ENCODE data around the gene DIRAS2.

The DIRAS2 gene

DNA sequence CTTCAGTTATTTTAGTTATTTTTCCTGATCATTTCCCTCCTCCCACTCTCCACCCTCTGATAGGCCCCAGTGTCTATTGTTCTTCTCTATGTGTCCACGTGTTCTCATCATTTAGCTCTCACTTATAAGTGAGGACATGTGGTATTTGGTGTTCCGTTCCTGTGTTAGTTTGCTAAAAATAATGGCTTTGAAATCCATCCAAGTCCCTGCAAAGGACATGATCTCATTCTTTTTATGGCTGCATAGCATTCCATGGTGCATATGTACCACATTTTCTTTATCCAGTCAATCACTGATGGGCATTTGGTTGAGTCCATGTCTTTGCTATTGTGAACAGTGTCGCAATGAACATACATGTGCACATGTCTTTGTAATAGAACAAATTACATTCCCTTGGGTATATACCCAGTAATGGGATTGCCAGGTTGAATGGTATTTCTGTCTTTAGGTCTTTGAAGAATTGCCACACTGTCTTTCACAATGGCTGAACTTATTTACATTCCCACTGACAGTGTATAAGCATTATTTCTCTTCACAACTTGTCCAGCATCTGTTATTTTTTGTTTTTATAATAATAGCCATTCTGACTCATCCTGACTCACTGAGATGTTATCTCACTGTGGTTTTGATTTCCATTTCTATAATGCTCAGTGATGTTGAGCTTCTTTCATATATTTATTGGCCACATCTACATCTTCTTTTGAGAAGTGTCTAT, 17.2 kb upstream of the DIRAS2 start:
- peak; percentile 59 for TF ChIP-seq ISL1 (CRISPR knock-in tag; IDR thresholded peaks at IDR 0.05)
- peak; percentile 47; the same call in 1 of the 2 replicates for TF ChIP-seq ZNF8 (CRISPR knock-in tag; IDR thresholded peaks at IDR 0.05)
- no peak for TF ChIP-seq ARNTL (CRISPR knock-in tag; IDR thresholded peaks at IDR 0.05; ENCODE audit: borderline replicate concordance, low read depth)
- TF ChIP-seq, protein P1, sequence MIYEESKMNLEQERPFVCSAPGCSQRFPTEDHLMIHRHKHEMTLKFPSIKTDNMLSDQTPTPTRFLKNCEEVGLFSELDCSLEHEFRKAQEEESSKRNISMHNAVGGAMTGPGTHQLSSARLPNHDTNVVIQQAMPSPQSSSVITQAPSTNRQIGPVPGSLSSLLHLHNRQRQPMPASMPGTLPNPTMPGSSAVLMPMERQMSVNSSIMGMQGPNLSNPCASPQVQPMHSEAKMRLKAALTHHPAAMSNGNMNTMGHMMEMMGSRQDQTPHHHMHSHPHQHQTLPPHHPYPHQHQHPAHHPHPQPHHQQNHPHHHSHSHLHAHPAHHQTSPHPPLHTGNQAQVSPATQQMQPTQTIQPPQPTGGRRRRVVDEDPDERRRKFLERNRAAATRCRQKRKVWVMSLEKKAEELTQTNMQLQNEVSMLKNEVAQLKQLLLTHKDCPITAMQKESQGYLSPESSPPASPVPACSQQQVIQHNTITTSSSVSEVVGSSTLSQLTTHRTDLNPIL (CRISPR knock-in tag; IDR thresholded peaks at IDR 0.05; ENCODE audit: low read depth) = no peak; the same call in 1 of the 2 replicates
- TF ChIP-seq, protein P2, sequence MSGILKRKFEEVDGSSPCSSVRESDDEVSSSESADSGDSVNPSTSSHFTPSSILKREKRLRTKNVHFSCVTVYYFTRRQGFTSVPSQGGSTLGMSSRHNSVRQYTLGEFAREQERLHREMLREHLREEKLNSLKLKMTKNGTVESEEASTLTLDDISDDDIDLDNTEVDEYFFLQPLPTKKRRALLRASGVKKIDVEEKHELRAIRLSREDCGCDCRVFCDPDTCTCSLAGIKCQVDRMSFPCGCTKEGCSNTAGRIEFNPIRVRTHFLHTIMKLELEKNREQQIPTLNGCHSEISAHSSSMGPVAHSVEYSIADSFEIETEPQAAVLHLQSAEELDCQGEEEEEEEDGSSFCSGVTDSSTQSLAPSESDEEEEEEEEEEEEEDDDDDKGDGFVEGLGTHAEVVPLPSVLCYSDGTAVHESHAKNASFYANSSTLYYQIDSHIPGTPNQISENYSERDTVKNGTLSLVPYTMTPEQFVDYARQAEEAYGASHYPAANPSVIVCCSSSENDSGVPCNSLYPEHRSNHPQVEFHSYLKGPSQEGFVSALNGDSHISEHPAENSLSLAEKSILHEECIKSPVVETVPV (CRISPR knock-in tag; IDR thresholded peaks at IDR 0.05) = no peak
- ATAC-seq = no peak

DNA sequence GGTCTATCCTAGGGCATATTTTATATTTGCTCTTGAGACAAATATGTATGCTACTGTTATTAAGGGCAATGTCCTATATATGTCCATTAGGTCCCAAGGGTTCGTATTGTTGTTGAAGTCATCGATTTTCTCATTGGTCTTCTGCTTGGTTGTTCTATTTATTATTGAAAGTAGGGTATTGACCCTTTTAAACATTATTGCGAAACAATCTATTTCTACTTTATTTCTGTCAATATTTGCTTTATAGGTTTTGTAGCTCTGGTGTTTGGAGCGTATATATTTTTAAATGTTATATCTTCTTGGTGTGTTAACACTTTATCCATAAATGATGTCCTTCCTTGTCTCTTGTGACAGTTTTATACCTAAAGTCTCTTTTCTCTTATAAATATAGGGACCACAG, 16.2 kb upstream of the DIRAS2 start:
- ATAC-seq = no peak
- TF ChIP-seq ZFP30 (CRISPR knock-in tag; IDR thresholded peaks at IDR 0.05) (no peak), ZC3H10 (CRISPR knock-in tag; IDR thresholded peaks at IDR 0.05) (no peak), RARB (CRISPR knock-in tag; IDR thresholded peaks at IDR 0.05) (no peak), CSDC2 (CRISPR knock-in tag; IDR thresholded peaks at IDR 0.05) (no peak), ZNF70 (CRISPR knock-in tag; IDR thresholded peaks at IDR 0.05) (no peak), BACH2 (CRISPR knock-in tag; IDR thresholded peaks at IDR 0.05; ENCODE audit: borderline replicate concordance) (no peak), ARNTL (CRISPR knock-in tag; IDR thresholded peaks at IDR 0.05; ENCODE audit: borderline replicate concordance, low read depth) (no peak), ZNF8 (CRISPR knock-in tag; IDR thresholded peaks at IDR 0.05) (no peak), OSR1 (CRISPR knock-in tag; IDR thresholded peaks at IDR 0.05) (no peak), TOX (CRISPR knock-in tag; IDR thresholded peaks at IDR 0.05; ENCODE audit: borderline replicate concordance) (no peak), ESRRG (CRISPR knock-in tag; IDR thresholded peaks at IDR 0.05) (no peak), PPARA (CRISPR knock-in tag; IDR thresholded peaks at IDR 0.05; ENCODE audit: borderline replicate concordance) (no peak), ZNF565 (CRISPR knock-in tag; conservative IDR thresholded peaks at IDR 0.05; ENCODE audit: low read depth) (no peak), TCF4 (CRISPR knock-in tag; IDR thresholded peaks at IDR 0.05; ENCODE audit: borderline replicate concordance) (no peak), ISL1 (CRISPR knock-in tag; IDR thresholded peaks at IDR 0.05) (no peak), GLIS3 (CRISPR knock-in tag; IDR thresholded peaks at IDR 0.05) (no peak)
- TF ChIP-seq, protein P1 (CRISPR knock-in tag; IDR thresholded peaks at IDR 0.05; ENCODE audit: low read depth) = no peak
- TF ChIP-seq, protein P3, sequence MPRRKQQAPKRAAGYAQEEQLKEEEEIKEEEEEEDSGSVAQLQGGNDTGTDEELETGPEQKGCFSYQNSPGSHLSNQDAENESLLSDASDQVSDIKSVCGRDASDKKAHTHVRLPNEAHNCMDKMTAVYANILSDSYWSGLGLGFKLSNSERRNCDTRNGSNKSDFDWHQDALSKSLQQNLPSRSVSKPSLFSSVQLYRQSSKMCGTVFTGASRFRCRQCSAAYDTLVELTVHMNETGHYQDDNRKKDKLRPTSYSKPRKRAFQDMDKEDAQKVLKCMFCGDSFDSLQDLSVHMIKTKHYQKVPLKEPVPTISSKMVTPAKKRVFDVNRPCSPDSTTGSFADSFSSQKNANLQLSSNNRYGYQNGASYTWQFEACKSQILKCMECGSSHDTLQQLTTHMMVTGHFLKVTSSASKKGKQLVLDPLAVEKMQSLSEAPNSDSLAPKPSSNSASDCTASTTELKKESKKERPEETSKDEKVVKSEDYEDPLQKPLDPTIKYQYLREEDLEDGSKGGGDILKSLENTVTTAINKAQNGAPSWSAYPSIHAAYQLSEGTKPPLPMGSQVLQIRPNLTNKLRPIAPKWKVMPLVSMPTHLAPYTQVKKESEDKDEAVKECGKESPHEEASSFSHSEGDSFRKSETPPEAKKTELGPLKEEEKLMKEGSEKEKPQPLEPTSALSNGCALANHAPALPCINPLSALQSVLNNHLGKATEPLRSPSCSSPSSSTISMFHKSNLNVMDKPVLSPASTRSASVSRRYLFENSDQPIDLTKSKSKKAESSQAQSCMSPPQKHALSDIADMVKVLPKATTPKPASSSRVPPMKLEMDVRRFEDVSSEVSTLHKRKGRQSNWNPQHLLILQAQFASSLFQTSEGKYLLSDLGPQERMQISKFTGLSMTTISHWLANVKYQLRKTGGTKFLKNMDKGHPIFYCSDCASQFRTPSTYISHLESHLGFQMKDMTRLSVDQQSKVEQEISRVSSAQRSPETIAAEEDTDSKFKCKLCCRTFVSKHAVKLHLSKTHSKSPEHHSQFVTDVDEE (CRISPR knock-in tag; IDR thresholded peaks at IDR 0.05) = no peak

DNA sequence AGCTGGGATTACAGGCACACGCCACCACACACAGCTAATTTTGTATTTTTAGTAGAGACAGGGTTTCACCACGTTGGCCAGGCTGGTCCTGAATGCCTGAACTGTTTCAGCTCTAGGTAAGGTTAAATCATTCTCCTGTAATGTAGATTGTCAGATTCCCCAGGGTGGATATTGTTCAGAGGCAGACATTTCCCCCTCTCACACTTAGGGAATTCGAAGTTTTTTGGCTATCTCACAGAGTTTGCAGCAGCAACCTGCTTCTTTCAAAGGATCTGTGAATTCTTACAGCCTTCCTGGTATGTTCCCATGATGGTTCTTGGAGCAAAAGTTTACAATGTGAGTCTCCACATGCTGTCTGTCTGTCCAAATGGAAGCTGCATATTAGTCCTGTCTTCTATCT, 15.6 kb upstream of the DIRAS2 start:
- ATAC-seq = no peak
- TF ChIP-seq ARNTL (CRISPR knock-in tag; IDR thresholded peaks at IDR 0.05; ENCODE audit: borderline replicate concordance, low read depth) (no peak), ZNF8 (CRISPR knock-in tag; IDR thresholded peaks at IDR 0.05) (no peak), ZFP3 (CRISPR knock-in tag; IDR thresholded peaks at IDR 0.05) (no peak), CSDC2 (CRISPR knock-in tag; IDR thresholded peaks at IDR 0.05) (no peak), GLIS3 (CRISPR knock-in tag; IDR thresholded peaks at IDR 0.05) (no peak), ZFP30 (CRISPR knock-in tag; IDR thresholded peaks at IDR 0.05) (no peak), ESRRG (CRISPR knock-in tag; IDR thresholded peaks at IDR 0.05) (no peak), ZNF70 (CRISPR knock-in tag; IDR thresholded peaks at IDR 0.05) (no peak), TOX (CRISPR knock-in tag; IDR thresholded peaks at IDR 0.05; ENCODE audit: borderline replicate concordance) (no peak), PPARA (CRISPR knock-in tag; IDR thresholded peaks at IDR 0.05; ENCODE audit: borderline replicate concordance) (no peak), BACH2 (CRISPR knock-in tag; IDR thresholded peaks at IDR 0.05; ENCODE audit: borderline replicate concordance) (no peak), OSR1 (CRISPR knock-in tag; IDR thresholded peaks at IDR 0.05) (no peak), ZC3H10 (CRISPR knock-in tag; IDR thresholded peaks at IDR 0.05) (no peak), ZNF565 (CRISPR knock-in tag; conservative IDR thresholded peaks at IDR 0.05; ENCODE audit: low read depth) (no peak), RARB (CRISPR knock-in tag; IDR thresholded peaks at IDR 0.05) (no peak), ISL1 (CRISPR knock-in tag; IDR thresholded peaks at IDR 0.05) (no peak)
- TF ChIP-seq, protein P3 (CRISPR knock-in tag; IDR thresholded peaks at IDR 0.05) = no peak
- TF ChIP-seq, protein P1 (CRISPR knock-in tag; IDR thresholded peaks at IDR 0.05; ENCODE audit: low read depth) = no peak
- TF ChIP-seq, protein P4, sequence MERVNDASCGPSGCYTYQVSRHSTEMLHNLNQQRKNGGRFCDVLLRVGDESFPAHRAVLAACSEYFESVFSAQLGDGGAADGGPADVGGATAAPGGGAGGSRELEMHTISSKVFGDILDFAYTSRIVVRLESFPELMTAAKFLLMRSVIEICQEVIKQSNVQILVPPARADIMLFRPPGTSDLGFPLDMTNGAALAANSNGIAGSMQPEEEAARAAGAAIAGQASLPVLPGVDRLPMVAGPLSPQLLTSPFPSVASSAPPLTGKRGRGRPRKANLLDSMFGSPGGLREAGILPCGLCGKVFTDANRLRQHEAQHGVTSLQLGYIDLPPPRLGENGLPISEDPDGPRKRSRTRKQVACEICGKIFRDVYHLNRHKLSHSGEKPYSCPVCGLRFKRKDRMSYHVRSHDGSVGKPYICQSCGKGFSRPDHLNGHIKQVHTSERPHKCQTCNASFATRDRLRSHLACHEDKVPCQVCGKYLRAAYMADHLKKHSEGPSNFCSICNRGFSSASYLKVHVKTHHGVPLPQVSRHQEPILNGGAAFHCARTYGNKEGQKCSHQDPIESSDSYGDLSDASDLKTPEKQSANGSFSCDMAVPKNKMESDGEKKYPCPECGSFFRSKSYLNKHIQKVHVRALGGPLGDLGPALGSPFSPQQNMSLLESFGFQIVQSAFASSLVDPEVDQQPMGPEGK (CRISPR knock-in tag; IDR thresholded peaks at IDR 0.05; ENCODE audit: borderline replicate concordance) = no peak
